HS-5 (cell line): ENCODE data around the gene TFPI.
"Not testable (repeated sequence)": the region's sequence is repeated elsewhere in the genome, so short reads cannot be mapped to it uniquely, and the experiment has no call there.

Experiments
- DNase-seq: peaks from one replicate; pipeline ENCODE4 v3.0.0-alpha.2; 2012; ENCODE audit warnings: low read depth

TFPI gene

GRCh38 chr2:187552828-187553681 lies 1.2 kb downstream of the TFPI start:
- peak; percentile 81 for DNase-seq

- DNase-seq = no peak
Measured at GRCh38 chr2:187552381-187552780, 1.9 kb downstream of the TFPI start.

- DNase-seq = no peak
Measured at GRCh38 chr2:187550857-187551256, 3.4 kb downstream of the TFPI start.

GRCh38 chr2:187549951-187550555 lies 4.2 kb downstream of the TFPI start:
- DNase-seq = no peak

- DNase-seq = no peak
Measured at GRCh38 chr2:187549193-187549592, 5.0 kb downstream of the TFPI start.

- DNase-seq = no peak
Measured at GRCh38 chr2:187548656-187549055, 5.6 kb downstream of the TFPI start.

- DNase-seq = peak; percentile 97
Measured at GRCh38 chr2:187547353-187547979, 6.8 kb downstream of the TFPI start.

- no peak for DNase-seq
Measured at GRCh38 chr2:187546762-187547333, 7.4 kb downstream of the TFPI start.

GRCh38 chr2:187545238-187545751 lies 8.9 kb downstream of the TFPI start:
- DNase-seq = no peak

GRCh38 chr2:187544371-187545080 lies 9.7 kb downstream of the TFPI start:
- DNase-seq = no peak

- no peak for DNase-seq
Measured at GRCh38 chr2:187543488-187543887, 10.7 kb downstream of the TFPI start.

GRCh38 chr2:187542123-187542522 lies 12.1 kb downstream of the TFPI start:
- DNase-seq = no peak

- peak; percentile 83 for DNase-seq
Measured at GRCh38 chr2:187541086-187542085, 12.8 kb downstream of the TFPI start.

- DNase-seq = not testable (repeated sequence)
Measured at GRCh38 chr2:187538222-187538621, 16.0 kb downstream of the TFPI start.

GRCh38 chr2:187535381-187535780 lies 18.9 kb downstream of the TFPI start:
- DNase-seq = not testable (repeated sequence)

GRCh38 chr2:187532333-187533120 lies 21.7 kb downstream of the TFPI start:
- DNase-seq = no peak

- DNase-seq = no peak
Measured at GRCh38 chr2:187529977-187530721, 24.1 kb downstream of the TFPI start.

GRCh38 chr2:187529248-187529976 lies 24.8 kb downstream of the TFPI start:
- DNase-seq = no peak
